Ishikawa (cell line): ENCODE measurements around the gene WDR38.

ENCODE experiments used
- CEBPB ChIP-seq: IDR thresholded peaks from 2 replicates; pipeline ENCODE4 v1.6.1; 2012
- CREB1 ChIP-seq: IDR thresholded peaks from 2 replicates; pipeline ENCODE4 v1.6.1; 2012; ENCODE audit warnings: low read depth
- EGR1 ChIP-seq: IDR thresholded peaks from 2 replicates; pipeline ENCODE4 v1.6.1; 2012
- EP300 ChIP-seq: IDR thresholded peaks from 2 replicates; pipeline ENCODE4 v1.6.1; 2012; ENCODE audit warnings: borderline replicate concordance
- FOXM1 ChIP-seq: IDR thresholded peaks from 2 replicates; pipeline ENCODE4 v1.6.1; 2012; ENCODE audit warnings: low read depth, borderline replicate concordance
- NFIC ChIP-seq: IDR thresholded peaks from 2 replicates; pipeline ENCODE4 v1.6.1; 2012
- RAD21 ChIP-seq: IDR thresholded peaks from 2 replicates; pipeline ENCODE4 v1.6.1; 2012; ENCODE audit warnings: low read depth
- TAF1 ChIP-seq: IDR thresholded peaks from 2 replicates; pipeline ENCODE4 v1.6.1; 2012; ENCODE audit warnings: low read depth, mild to moderate bottlenecking
- TCF12 ChIP-seq: IDR thresholded peaks from 2 replicates; pipeline ENCODE4 v1.6.1; 2012; ENCODE audit warnings: low read depth
- TEAD4 ChIP-seq: IDR thresholded peaks from 2 replicates; pipeline ENCODE4 v1.6.1; 2012
- YY1 ChIP-seq: IDR thresholded peaks from 2 replicates; pipeline ENCODE4 v1.6.1; 2012; ENCODE audit warnings: low read depth
- ZBTB7A ChIP-seq: IDR thresholded peaks from 2 replicates; pipeline ENCODE4 v1.6.1; 2012; ENCODE audit warnings: low read depth
- TF ChIP-seq, protein P1 (sequence below): IDR thresholded peaks from 2 replicates; pipeline ENCODE4 v1.6.1; 2012
- TF ChIP-seq, protein P2 (sequence below): IDR thresholded peaks from 2 replicates; pipeline ENCODE4 v1.6.1; 2012; ENCODE audit warnings: low read depth, mild to moderate bottlenecking
- TF ChIP-seq, protein P3 (sequence below): IDR thresholded peaks from 2 replicates; pipeline ENCODE4 v1.6.1; 2012

The WDR38 gene

DNA sequence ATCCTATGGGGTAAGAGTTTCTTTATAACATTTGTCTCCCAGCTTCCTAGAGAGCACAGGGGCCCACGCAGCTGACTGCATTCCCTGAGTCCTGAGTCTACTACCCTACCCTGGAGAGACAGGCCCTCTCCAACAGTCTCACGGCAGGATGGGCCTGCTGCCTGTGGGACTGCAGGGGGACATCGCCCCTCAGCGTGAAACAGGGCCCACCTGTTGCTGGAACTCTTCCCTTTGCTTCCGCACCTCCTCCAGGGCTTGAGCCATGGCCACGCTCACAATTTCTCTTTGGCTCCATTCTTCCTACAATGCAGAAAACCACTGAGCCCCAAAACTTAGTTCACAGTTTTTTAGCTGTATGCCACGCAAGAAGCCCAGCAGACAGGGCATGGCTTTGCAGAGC, 36.9 kb downstream of the WDR38 start:
- TF ChIP-seq, protein P1, sequence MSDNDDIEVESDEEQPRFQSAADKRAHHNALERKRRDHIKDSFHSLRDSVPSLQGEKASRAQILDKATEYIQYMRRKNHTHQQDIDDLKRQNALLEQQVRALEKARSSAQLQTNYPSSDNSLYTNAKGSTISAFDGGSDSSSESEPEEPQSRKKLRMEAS = no peak
- TF ChIP-seq NFIC (no peak), ZBTB7A (no peak), TEAD4 (no peak)

DNA sequence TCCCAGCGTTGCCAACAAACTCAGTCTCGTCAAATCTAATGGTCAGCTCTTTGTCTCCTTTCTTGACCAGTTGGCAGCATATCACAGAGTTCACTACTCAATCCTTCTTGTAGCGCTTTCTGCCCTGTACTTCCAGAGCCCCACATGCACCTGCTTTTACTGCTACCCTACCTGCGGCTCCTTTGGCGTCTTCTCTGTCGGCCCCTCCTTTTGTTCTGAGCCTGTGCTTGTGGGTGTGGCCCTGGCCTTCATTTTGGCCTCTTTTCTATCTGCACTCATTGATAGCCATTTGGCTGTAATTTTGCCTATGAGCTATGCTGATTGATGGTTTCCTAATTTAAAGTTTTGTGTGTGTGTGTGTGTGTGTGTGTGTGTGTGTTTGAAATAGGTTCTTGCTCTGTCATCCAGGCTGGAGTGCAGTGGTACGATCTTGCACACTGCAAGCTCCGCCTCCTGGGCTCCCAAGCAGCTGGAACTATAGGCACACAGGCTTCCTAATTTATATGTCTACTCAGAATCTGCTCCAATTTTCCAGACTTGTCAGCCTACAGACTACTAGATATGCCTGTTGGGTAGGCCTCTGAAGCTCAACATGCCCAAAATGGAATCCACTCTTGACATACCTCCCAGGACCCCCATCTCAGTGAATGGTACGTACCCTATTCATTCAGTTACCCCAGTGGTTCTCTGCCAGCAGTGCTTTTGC, 40.9 kb downstream of the WDR38 start:
- TF ChIP-seq CEBPB = no peak
- TF ChIP-seq RAD21 = no peak
- TF ChIP-seq, protein P2, sequence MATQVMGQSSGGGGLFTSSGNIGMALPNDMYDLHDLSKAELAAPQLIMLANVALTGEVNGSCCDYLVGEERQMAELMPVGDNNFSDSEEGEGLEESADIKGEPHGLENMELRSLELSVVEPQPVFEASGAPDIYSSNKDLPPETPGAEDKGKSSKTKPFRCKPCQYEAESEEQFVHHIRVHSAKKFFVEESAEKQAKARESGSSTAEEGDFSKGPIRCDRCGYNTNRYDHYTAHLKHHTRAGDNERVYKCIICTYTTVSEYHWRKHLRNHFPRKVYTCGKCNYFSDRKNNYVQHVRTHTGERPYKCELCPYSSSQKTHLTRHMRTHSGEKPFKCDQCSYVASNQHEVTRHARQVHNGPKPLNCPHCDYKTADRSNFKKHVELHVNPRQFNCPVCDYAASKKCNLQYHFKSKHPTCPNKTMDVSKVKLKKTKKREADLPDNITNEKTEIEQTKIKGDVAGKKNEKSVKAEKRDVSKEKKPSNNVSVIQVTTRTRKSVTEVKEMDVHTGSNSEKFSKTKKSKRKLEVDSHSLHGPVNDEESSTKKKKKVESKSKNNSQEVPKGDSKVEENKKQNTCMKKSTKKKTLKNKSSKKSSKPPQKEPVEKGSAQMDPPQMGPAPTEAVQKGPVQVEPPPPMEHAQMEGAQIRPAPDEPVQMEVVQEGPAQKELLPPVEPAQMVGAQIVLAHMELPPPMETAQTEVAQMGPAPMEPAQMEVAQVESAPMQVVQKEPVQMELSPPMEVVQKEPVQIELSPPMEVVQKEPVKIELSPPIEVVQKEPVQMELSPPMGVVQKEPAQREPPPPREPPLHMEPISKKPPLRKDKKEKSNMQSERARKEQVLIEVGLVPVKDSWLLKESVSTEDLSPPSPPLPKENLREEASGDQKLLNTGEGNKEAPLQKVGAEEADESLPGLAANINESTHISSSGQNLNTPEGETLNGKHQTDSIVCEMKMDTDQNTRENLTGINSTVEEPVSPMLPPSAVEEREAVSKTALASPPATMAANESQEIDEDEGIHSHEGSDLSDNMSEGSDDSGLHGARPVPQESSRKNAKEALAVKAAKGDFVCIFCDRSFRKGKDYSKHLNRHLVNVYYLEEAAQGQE = no peak
- no peak for TF ChIP-seq TAF1

DNA sequence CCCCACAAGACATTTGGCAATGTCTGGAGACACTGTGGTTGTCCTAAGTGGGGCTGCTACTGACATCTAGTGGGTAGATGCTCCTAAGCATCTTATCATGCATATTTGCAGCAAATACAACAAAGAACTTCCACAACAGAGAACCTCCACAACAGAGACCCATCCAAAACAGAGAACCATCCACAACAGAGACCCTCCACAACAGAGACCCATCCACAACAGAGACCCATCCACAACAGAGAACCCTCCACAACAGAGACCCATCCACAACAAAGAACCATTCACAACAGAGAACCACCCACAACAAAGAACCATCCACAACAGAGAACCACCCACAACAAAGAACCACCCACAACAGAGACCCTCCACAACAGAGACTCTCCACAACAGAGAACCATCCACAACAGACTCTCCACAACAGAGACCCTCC, 41.5 kb downstream of the WDR38 start:
- TF ChIP-seq ZBTB7A = no peak
- no peak for TF ChIP-seq NFIC
- TF ChIP-seq EP300 = no peak
- TF ChIP-seq FOXM1 = no peak
- no peak for TF ChIP-seq YY1
- no peak for TF ChIP-seq EGR1
- TF ChIP-seq, protein P3, sequence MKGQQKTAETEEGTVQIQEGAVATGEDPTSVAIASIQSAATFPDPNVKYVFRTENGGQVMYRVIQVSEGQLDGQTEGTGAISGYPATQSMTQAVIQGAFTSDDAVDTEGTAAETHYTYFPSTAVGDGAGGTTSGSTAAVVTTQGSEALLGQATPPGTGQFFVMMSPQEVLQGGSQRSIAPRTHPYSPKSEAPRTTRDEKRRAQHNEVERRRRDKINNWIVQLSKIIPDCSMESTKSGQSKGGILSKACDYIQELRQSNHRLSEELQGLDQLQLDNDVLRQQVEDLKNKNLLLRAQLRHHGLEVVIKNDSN = no peak
- TF ChIP-seq RAD21 = peak; percentile 37; the same call in 1 of the 2 replicates

DNA sequence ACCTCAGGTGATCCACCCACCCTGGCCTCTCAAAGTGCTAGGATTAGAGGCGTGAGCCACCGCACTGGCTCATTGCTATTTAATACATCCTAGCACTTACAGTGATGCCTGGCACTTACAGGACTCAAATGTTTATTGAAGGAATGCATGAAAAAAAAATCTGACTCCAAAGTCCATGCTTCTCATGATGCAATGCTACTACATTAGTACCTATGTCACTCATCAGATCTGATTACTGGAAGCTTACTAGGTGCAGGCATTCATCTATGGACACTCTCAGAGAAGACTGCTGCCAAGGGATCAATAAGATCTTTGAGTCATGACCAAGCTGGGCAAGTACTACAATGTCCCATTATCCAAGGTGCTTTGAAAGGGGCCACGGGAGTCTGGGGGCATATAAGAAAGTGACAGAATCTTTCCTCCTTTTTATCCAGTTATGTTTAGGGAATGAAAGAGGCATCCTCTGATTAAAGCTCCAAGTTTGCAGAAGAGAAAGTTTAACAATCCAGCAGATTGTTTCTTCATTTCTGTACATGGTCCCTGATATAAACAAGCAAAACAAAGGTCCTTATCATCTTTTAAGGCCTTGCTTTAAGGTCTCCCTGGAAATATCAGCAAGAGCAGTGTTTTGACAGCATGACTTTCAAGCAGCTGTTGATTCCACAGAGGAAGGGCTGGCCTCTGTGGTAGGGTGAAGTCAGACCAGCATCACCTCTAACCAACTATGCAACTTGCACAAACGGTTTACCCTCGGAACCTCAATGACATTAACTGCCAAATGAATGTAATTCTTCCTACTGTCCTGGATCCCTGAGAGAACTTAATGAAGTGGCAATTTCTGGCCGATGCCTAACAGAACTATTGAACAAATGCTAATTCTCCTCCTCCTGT, 44.6 kb downstream of the WDR38 start:
- TF ChIP-seq TCF12 (no peak), CEBPB (no peak), YY1 (no peak), TAF1 (no peak), EP300 (no peak), TEAD4 (no peak), CREB1 (no peak), ZBTB7A (no peak)
- TF ChIP-seq, protein P2 = no peak

DNA sequence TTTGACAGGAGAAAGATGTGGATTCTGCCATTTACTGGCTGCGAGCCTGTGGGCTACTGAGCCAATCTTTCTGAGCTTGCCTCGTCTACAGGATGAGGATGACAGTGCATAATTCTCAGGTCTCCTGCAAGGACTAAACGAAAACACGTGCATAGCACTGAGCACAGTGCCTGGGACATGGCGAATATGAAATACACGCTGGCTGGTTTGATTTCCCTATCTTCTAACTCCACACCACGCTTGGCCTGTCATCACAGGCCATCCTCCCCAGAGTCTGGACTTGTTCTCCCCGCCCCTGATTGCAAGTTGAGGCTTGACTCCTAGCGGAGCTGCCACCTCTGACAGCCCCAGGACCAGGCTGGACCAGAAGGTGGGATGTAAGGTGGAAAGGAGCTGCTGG, 46.6 kb downstream of the WDR38 start:
- TF ChIP-seq, protein P2 = no peak
- TF ChIP-seq NFIC (no peak), EGR1 (no peak), TAF1 (no peak), FOXM1 (no peak), RAD21 (no peak), YY1 (no peak), CREB1 (no peak), EP300 (no peak), ZBTB7A (no peak), CEBPB (no peak), TEAD4 (no peak), TCF12 (no peak)
- TF ChIP-seq, protein P1 = no peak
- TF ChIP-seq, protein P3 = no peak
